ENCODE data around the gene KRTAP10-4.

KRTAP10-4 gene

DNA sequence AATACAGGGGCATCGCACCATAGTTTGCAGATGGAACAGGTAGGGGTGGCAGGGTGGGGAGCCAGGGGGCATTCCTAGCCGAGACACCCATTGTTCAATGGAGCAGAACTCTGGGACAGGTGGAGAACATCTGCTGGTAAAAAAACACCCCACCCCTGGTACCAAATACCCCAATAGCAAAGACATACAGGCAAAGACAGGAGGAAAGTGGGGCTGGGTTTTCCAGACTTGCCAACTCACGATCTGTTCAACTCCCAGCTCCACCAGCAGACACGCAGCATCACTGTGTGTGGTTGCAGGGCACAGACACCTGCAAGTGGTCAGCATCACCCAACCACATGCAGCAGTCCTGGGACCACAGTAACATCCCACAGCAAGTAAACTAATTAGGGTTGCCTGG, 38.0 kb downstream of the KRTAP10-4 start:
- in situ Hi-C loops (cut with MboI; ENCODE audit: low sequenced_read_pairs, unreplicated experiment) = no loop called here
- no peak for DNase-seq (ENCODE audit: low spot score)
- no peak for TF ChIP-seq CTCF (IDR thresholded peaks at IDR 0.05; ENCODE audit: borderline replicate concordance, control extremely low read depth, extremely low read depth, insufficient read depth, missing control alignments)

DNA sequence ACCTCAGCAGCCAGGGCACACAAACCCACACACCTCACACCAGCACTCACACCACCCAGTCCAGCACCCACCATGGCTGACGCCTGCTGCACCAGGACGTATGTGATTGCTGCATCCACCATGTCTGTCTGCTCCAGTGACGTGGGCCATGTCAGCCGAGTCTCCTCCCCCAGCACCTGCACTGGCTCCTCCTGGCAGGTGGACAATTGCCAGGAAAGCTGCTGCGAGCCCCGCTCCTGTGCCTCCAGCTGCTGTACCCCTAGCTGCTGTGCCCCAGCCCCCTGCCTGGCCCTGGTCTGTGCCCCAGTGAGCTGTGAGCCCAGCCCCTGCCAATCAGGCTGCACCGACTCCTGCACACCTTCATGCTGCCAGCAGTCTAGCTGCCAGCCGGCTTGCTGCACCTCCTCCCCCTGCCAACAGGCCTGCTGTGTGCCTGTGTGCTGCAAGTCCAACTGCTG, 38.5 kb downstream of the KRTAP10-4 start, which contains the start of gene KRTAP10-8:
Gene KRTAP10-8 (plus strand): TSS at position 51 of the 458 bp plus-strand sequence. CDS start 22 bp downstream, at position 73.
- in situ Hi-C loops (cut with MboI; ENCODE audit: low sequenced_read_pairs, unreplicated experiment) = no loop called here
- no peak for TF ChIP-seq CTCF (IDR thresholded peaks at IDR 0.05; ENCODE audit: borderline replicate concordance, control extremely low read depth, extremely low read depth, insufficient read depth, missing control alignments)

GRCh38 chr21:44612669-44613229, 39.2 kb downstream of the KRTAP10-4 start:
- no peak for DNase-seq (ENCODE audit: low spot score)
- TF ChIP-seq CTCF (IDR thresholded peaks at IDR 0.05; ENCODE audit: borderline replicate concordance, control extremely low read depth, extremely low read depth, insufficient read depth, missing control alignments) = no peak
- in situ Hi-C loops (cut with MboI; ENCODE audit: low sequenced_read_pairs, unreplicated experiment) = no loop called here

More for the DNA sequence above, 38.5 kb downstream of the KRTAP10-4 start, which contains the start of gene KRTAP10-8:
- DNase-seq (ENCODE audit: low spot score) = no peak

- no peak for DNase-seq (ENCODE audit: low spot score)
- in situ Hi-C loops (cut with MboI; ENCODE audit: low sequenced_read_pairs, unreplicated experiment) = no loop called here
- no peak for TF ChIP-seq CTCF (IDR thresholded peaks at IDR 0.05; ENCODE audit: borderline replicate concordance, control extremely low read depth, extremely low read depth, insufficient read depth, missing control alignments)
Observed at GRCh38 chr21:44613386-44614155, 40.0 kb downstream of the KRTAP10-4 start.

DNA sequence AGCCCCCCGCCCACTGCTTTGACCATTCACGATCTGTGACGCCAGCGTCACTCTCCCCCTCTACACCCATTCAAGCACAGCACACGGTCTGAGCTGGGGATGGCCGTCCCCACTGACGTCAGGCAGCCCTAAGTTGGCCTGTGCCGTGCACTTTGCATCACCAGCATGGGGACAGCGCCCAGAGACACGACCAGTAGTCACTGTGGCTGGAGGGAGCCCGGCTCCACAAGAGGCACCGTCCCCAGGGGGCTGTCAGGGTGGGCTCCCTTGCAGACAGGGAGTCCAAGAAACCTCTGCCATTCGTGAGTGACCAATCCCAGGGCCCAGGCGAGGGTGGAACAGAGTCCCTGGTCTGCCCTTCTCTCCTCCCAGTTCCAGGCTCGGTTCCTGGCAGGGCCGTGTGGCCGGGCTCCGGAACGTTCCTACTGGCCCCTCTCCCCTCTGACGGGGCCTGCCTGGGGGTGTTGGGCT, 40.7 kb downstream of the KRTAP10-4 start:
- in situ Hi-C loops (cut with MboI; ENCODE audit: low sequenced_read_pairs, unreplicated experiment) = no loop called here
- no peak for TF ChIP-seq CTCF (IDR thresholded peaks at IDR 0.05; ENCODE audit: borderline replicate concordance, control extremely low read depth, extremely low read depth, insufficient read depth, missing control alignments)
- no peak for DNase-seq (ENCODE audit: low spot score)

DNA sequence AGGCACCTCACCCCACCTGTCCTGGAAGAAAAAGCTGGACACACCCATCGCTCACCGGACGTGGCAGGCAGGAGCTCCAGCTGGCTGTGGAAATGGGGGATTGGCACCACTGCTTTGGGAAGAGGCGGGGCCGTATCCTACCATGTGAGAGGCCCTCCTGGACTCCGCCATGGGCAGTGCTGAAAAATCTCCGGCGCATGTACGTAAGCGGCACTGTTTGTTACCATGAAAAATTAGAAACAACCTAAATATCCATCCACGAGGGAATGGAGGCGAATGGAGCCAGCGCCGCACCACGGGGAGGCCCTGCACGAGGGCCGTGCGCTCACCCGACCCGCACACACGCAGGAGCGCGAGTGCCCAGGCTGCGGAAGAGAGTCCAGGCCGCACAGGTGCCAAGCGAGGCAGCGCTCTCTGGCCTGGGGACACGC, 41.4 kb downstream of the KRTAP10-4 start:
- in situ Hi-C loops (cut with MboI; ENCODE audit: low sequenced_read_pairs, unreplicated experiment) = no loop called here
- TF ChIP-seq CTCF (IDR thresholded peaks at IDR 0.05; ENCODE audit: borderline replicate concordance, control extremely low read depth, extremely low read depth, insufficient read depth, missing control alignments) = no peak
- no peak for DNase-seq (ENCODE audit: low spot score)
